Measurements from ENCODE around the gene ZNF841.

The ZNF841 gene

DNA sequence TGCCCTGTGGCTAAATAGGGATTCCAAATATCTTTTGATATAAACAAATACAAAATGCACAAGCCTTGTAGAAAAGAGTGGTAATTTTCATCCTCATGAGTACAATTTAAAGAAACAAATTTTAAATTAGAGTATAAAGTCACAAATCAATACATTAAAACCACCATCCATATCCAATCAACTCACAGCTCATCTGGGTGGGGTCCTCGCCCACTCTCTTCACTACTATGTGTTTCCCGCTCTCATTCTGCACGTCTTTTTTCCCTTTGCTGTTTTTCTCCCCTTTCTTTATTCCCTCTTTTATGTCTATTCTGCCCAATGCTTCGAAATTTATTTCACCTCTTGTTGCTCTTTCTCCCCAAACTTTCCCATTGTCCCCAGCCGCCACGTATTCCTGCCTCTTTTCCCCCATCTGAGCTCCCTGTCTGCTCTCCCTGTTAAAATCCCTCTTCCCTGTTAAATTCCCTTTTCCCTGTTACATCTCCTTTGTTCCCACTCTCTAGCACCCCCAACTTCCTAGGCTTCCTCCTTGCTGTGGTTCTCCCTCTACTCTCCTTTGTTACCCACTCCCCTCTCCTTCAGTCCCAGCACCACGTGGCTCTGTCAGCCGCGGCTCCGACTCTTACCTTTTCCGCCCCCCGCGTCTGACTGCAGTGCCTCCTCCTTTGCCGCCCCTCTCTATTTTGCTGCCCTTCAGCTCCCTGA lies 42.9 kb upstream of the ZNF841 start:
- no peak for TF ChIP-seq CTCF (IDR thresholded peaks at IDR 0.05; ENCODE audit: low read length, missing control alignments)
- H3K4me3 ChIP-seq (replicated peaks; ENCODE audit: low read depth, low read length) = peak overlapping the region; percentile 83
- peak; percentile 12 for DNase-seq (ENCODE audit: low read depth)

DNA sequence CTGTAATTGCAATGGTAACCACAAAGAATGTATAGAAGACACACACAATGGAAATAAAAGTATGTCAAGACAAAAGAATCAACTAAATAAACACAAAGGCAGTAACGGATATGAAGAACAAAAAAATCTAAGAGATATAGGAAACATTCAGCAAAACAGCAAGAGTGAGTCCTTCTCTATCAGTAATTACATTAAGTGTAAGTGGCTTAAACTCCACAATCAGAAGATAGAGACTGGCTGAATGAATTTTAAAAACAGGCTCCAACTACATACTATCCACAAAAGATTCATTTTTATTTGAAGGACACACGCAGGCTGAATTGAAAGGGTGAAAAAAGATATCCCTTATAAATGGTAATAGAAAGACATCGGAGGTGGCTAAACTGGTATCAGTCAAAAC lies 24.7 kb upstream of the ZNF841 start:
- DNase-seq (ENCODE audit: low read depth) = no peak
- no peak overlapping the region for H3K4me3 ChIP-seq (replicated peaks; ENCODE audit: low read depth, low read length)
- no peak for TF ChIP-seq CTCF (IDR thresholded peaks at IDR 0.05; ENCODE audit: low read length, missing control alignments)

DNA sequence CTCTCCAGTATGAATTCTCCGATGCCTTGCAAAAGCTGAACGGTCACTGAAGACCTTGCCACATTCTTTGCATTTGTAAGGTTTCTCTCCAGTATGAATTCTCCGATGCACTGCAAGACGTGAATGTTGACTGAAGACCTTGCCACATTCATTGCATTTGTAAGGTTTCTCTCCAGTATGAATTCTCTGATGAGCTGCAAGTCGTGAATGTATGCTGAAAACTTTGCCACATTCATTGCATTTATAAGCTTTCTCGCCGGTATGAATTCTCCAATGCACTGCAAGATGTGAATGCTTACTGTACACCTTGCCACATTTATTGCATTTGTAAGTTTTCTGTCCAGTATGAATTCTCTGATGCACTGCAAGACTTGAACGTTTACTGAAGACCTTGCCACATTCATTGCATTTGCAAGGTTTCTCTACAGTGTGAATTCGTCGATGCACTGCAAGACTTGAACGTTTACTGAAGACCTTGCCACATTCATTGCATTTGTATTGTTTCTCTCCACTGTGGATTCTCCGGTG lies 20.0 kb upstream of the ZNF841 start:
- DNase-seq (ENCODE audit: low read depth) = no peak
- H3K4me3 ChIP-seq (replicated peaks; ENCODE audit: low read depth, low read length) = no peak overlapping the region
- TF ChIP-seq CTCF (IDR thresholded peaks at IDR 0.05; ENCODE audit: low read length, missing control alignments) = no peak

GRCh38 chr19:52114691-52115090 lies 19.1 kb upstream of the ZNF841 start:
- DNase-seq (ENCODE audit: low read depth) = no peak
- TF ChIP-seq CTCF (IDR thresholded peaks at IDR 0.05; ENCODE audit: low read length, missing control alignments) = no peak
- no peak overlapping the region for H3K4me3 ChIP-seq (replicated peaks; ENCODE audit: low read depth, low read length)

GRCh38 chr19:52112624-52113023 lies 17.1 kb upstream of the ZNF841 start:
- TF ChIP-seq CTCF (IDR thresholded peaks at IDR 0.05; ENCODE audit: low read length, missing control alignments) = no peak
- no peak for DNase-seq (ENCODE audit: low read depth)
- no peak overlapping the region for H3K4me3 ChIP-seq (replicated peaks; ENCODE audit: low read depth, low read length)

- no peak for TF ChIP-seq CTCF (IDR thresholded peaks at IDR 0.05; ENCODE audit: low read length, missing control alignments)
- H3K4me3 ChIP-seq (replicated peaks; ENCODE audit: low read depth, low read length) = no peak overlapping the region
- DNase-seq (ENCODE audit: low read depth) = no peak
Observed at GRCh38 chr19:52110780-52111179, 15.2 kb upstream of the ZNF841 start.

GRCh38 chr19:52102782-52103181 lies 7.2 kb upstream of the ZNF841 start:
- no peak for DNase-seq (ENCODE audit: low read depth)
- no peak for TF ChIP-seq CTCF (IDR thresholded peaks at IDR 0.05; ENCODE audit: low read length, missing control alignments)
- H3K4me3 ChIP-seq (replicated peaks; ENCODE audit: low read depth, low read length) = no peak overlapping the region

Measured in fibroblast of pulmonary artery (primary cell).